Measurements from ENCODE around the gene CLPX.
A peak's percentile ranks its signal among the peaks of the same experiment; 100 is the strongest.

The CLPX gene

GRCh38 chr15:65132878-65133547, 52.1 kb downstream of the CLPX start:
- peaks cover 27% of the 10 kb centered on the region; the same call in 1 of the 2 replicates for H4K20me1 ChIP-seq (ENCODE audit: insufficient read depth, low read length)
- peak overlapping the region; percentile 73 to 78; a peak in 3 of 4 replicates for H3K4me3 ChIP-seq (ENCODE audit: low read depth in 1 of 2, low read length in 2 of 2)
- peaks cover 27% of the 10 kb centered on the region for H3K36me3 ChIP-seq (ENCODE audit: insufficient read depth, low read length)
- peaks cover 3% of the 10 kb centered on the region for H3K9me3 ChIP-seq (ENCODE audit: insufficient read depth, low read length, severe bottlenecking)
- H3K79me2 ChIP-seq (ENCODE audit: insufficient read depth, low read length) = peaks cover 43% of the 10 kb centered on the region
- peak overlapping the region; percentile 90 for H3K4me2 ChIP-seq (ENCODE audit: insufficient read depth, low read length)
- H3K9ac ChIP-seq (ENCODE audit: low read depth, low read length) = peak overlapping the region; percentile 94
- no peaks in the 10 kb centered on the region for H3K27me3 ChIP-seq (ENCODE audit: insufficient read depth, low read length, poor library complexity)
- H2AFZ ChIP-seq (ENCODE audit: low read depth, low read length) = peak overlapping the region; percentile 91; the same call in 1 of the 2 replicates
- peak overlapping the region; percentile 82 for H3K27ac ChIP-seq (ENCODE audit: low read length)
- peaks cover 23% of the 10 kb centered on the region for H3K4me1 ChIP-seq (ENCODE audit: insufficient read depth, low read length)
- no peak for TF ChIP-seq CTCF (IDR thresholded peaks at IDR 0.05; ENCODE audit: borderline replicate concordance, extremely low read depth, low read length, poor library complexity, severe bottlenecking)
- TF ChIP-seq EZH2 (IDR thresholded peaks at IDR 0.05; ENCODE audit: borderline replicate concordance, low read depth, low read length, severe bottlenecking) = no peak
- DNase-seq (peak; percentile 10), ATAC-seq (ENCODE audit: insufficient read depth, low read depth) (peak; percentile 40)

- TF ChIP-seq EZH2 (IDR thresholded peaks at IDR 0.05; ENCODE audit: borderline replicate concordance, low read depth, low read length, severe bottlenecking) = no peak
- TF ChIP-seq CTCF (IDR thresholded peaks at IDR 0.05; ENCODE audit: borderline replicate concordance, extremely low read depth, low read length, poor library complexity, severe bottlenecking) = no peak
These were observed 54.2 kb downstream of the CLPX start for GRCh38 chr15:65130941-65131340.

GRCh38 chr15:65115542-65115941, 69.6 kb downstream of the CLPX start:
- H3K27me3 ChIP-seq (ENCODE audit: insufficient read depth, low read length, poor library complexity) = no peaks in the 10 kb centered on the region
- no peak overlapping the region for H3K4me2 ChIP-seq (ENCODE audit: insufficient read depth, low read length)
- no peaks in the 10 kb centered on the region; the same call in 1 of the 2 replicates for H4K20me1 ChIP-seq (ENCODE audit: insufficient read depth, low read length)
- no peak overlapping the region for H3K9ac ChIP-seq (ENCODE audit: low read depth, low read length)
- ATAC-seq (ENCODE audit: insufficient read depth, low read depth) (no peak), DNase-seq (no peak)
- no peak overlapping the region for H2AFZ ChIP-seq (ENCODE audit: low read depth, low read length)
- TF ChIP-seq EZH2 (IDR thresholded peaks at IDR 0.05; ENCODE audit: borderline replicate concordance, low read depth, low read length, severe bottlenecking) = no peak
- TF ChIP-seq CTCF (IDR thresholded peaks at IDR 0.05; ENCODE audit: borderline replicate concordance, extremely low read depth, low read length, poor library complexity, severe bottlenecking) = no peak
- no peaks in the 10 kb centered on the region for H3K4me1 ChIP-seq (ENCODE audit: insufficient read depth, low read length)
- H3K4me3 ChIP-seq (ENCODE audit: low read depth in 1 of 2, low read length in 2 of 2) = no peak overlapping the region
- peaks cover 67% of the 10 kb centered on the region for H3K36me3 ChIP-seq (ENCODE audit: insufficient read depth, low read length)
- H3K27ac ChIP-seq (ENCODE audit: low read length) = no peak overlapping the region
- no peaks in the 10 kb centered on the region for H3K9me3 ChIP-seq (ENCODE audit: insufficient read depth, low read length, severe bottlenecking)
- H3K79me2 ChIP-seq (ENCODE audit: insufficient read depth, low read length) = no peaks in the 10 kb centered on the region

More at GRCh38 chr15:65130941-65131340, 54.2 kb downstream of the CLPX start:
- Histone ChIP-seq H3K27me3 (ENCODE audit: insufficient read depth, low read length, poor library complexity) (no peaks in the 10 kb centered on the region), H3K36me3 (ENCODE audit: insufficient read depth, low read length) (peaks cover 45% of the 10 kb centered on the region), H3K4me3 (ENCODE audit: low read depth in 1 of 2, low read length in 2 of 2) (no peak overlapping the region; a peak in 1 of 4 replicates), H2AFZ (ENCODE audit: low read depth, low read length) (no peak overlapping the region), H3K4me1 (ENCODE audit: insufficient read depth, low read length) (peaks cover 23% of the 10 kb centered on the region), H3K4me2 (ENCODE audit: insufficient read depth, low read length) (peak overlapping the region; percentile 24), H4K20me1 (ENCODE audit: insufficient read depth, low read length) (peaks cover 27% of the 10 kb centered on the region; the same call in 1 of the 2 replicates), H3K27ac (ENCODE audit: low read length) (no peak overlapping the region), H3K9me3 (ENCODE audit: insufficient read depth, low read length, severe bottlenecking) (no peaks in the 10 kb centered on the region), H3K9ac (ENCODE audit: low read depth, low read length) (no peak overlapping the region), H3K79me2 (ENCODE audit: insufficient read depth, low read length) (peaks cover 52% of the 10 kb centered on the region)
- ATAC-seq (ENCODE audit: insufficient read depth, low read depth) (no peak), DNase-seq (no peak)

Data from DND-41 (cell line).